K562 (cell line): Measurements from ENCODE around the gene PDE4D. TPM values are rescaled to one million over a fixed set of nuclear protein-coding genes. Genes with fewer than 3 reads are reported as not detected.

Experiments used
- ATAC-seq: fragments of 200-7000 bp; cut with Tn5 transposase; 3 replicates; pipeline ENCODE4 v1.9.1; 2020; ENCODE audit warnings: moderate library complexity
- BruUV-seq: library from RNA; stranded (reverse); fragments of 400-500 nt; replicated peaks from 2 replicates; lab custom pipeline; 2021; lab: Mats Ljungman, UMichigan
- CTCF ChIA-PET: fragments of 300-600 bp; formaldehyde crosslinking; extraction: SDS; loops from one replicate; lab custom pipeline; 2021; ENCODE audit warnings: low intra/inter-chr PET ratio; lab: Yijun Ruan, JAX
- POLR2A ChIA-PET: fragments of 300-600, 350-650 bp; sonication (Branson Sonifier 250); formaldehyde crosslinking; extraction: SDS; loops from one replicate; lab custom pipeline; 2021; ENCODE audit warnings: antibody characterized with exemption, inconsistent platforms; lab: Yijun Ruan, JAX
- DNase-seq, 4 experiments: peaks; one replicate each; pipeline versions ENCODE4 v3.0.0 to v3.0.0-alpha.2; 2011 to 2018; ENCODE audit warnings: low spot score in 3 of 4, mixed read lengths in 3 of 4; ENCODE audit errors: extremely low read depth in 1 of 4
- FAIRE-seq: peaks from 2 replicates; lab custom pipeline; 2011; peaks lifted over from hg19 to GRCh38; lab: Jason Lieb, UNC
- H2AFZ ChIP-seq: 2 replicates; pipeline ENCODE4 v1.6.0; 2011; ENCODE audit warnings: low read depth, low read length, control low read depth, inconsistent platforms
- H3K27ac ChIP-seq: fragments of 200-600 bp; 3 replicates; pipeline ENCODE4 v1.8.0; 2011; ENCODE audit warnings: low read depth, mild to moderate bottlenecking, control low read depth, inconsistent platforms, low read length, moderate library complexity, mixed read lengths; ENCODE audit errors: extremely low read depth
- H3K27me3 ChIP-seq, 2 experiments: fragments of 300-600 bp in 1 of 2; 2 replicates in 1 of 2; 3 replicates in 1 of 2; pipeline versions ENCODE4 v1.6.0 to v1.8.0; 2011; ENCODE audit warnings: inconsistent platforms in 2 of 2, low read length in 2 of 2, mild to moderate bottlenecking in 1 of 2, mixed read lengths in 1 of 2, moderate library complexity in 1 of 2; ENCODE audit not compliant: control insufficient read depth in 2 of 2, insufficient read depth in 2 of 2
- H3K36me3 ChIP-seq: fragments of 300-600 bp; 3 replicates; pipeline ENCODE4 v1.8.0; 2011; ENCODE audit warnings: mild to moderate bottlenecking, low read length, inconsistent platforms; ENCODE audit not compliant: control insufficient read depth, insufficient read depth
- H3K4me1 ChIP-seq, 2 experiments: fragments of 200-600 bp in 1 of 2; replicated peaks in 1 of 2; 2 replicates in 1 of 2; 3 replicates in 1 of 2; pipeline versions ENCODE4 v1.5.1 to v1.8.0; 2011; ENCODE audit warnings: inconsistent platforms in 2 of 2, low read length in 2 of 2, mild to moderate bottlenecking in 1 of 2, mixed read lengths in 1 of 2, moderate library complexity in 1 of 2; ENCODE audit not compliant: control insufficient read depth in 2 of 2, insufficient read depth in 2 of 2
- H3K4me2 ChIP-seq: 2 replicates; pipeline ENCODE4 v1.6.1; 2011; ENCODE audit warnings: low read length, control low read depth, inconsistent platforms, mixed read lengths; ENCODE audit not compliant: insufficient read depth
- H3K4me3 ChIP-seq: fragments of 200-600 bp; sonication (generic), shearing (Covaris generic); 2 replicates; pipeline ENCODE4 v1.5.1; 2016; ENCODE audit warnings: control low read depth, inconsistent platforms
- H3K79me2 ChIP-seq: fragments of 200-600 bp; 3 replicates; pipeline ENCODE4 v1.8.0; 2011; ENCODE audit warnings: low read length, inconsistent platforms; ENCODE audit not compliant: control insufficient read depth, insufficient read depth
- H3K9ac ChIP-seq, 2 experiments: 2 replicates each; pipeline versions ENCODE4 v1.6.0 to v1.6.1; 2011; ENCODE audit warnings: low read depth in 2 of 2, low read length in 2 of 2, control low read depth in 1 of 2, inconsistent platforms in 1 of 2, mild to moderate bottlenecking in 1 of 2, mixed read lengths in 1 of 2; ENCODE audit not compliant: insufficient read depth in 1 of 2
- H3K9me1 ChIP-seq: one replicate; pipeline ENCODE4 v1.6.0; 2011; ENCODE audit warnings: inconsistent platforms, mild to moderate bottlenecking, low read length, moderate library complexity; ENCODE audit not compliant: control insufficient read depth, insufficient read depth
- H3K9me3 ChIP-seq: replicated peaks from 2 replicates; pipeline ENCODE4 v1.5.1; 2011; ENCODE audit warnings: low read depth, low read length, inconsistent platforms; ENCODE audit not compliant: control insufficient read depth, insufficient read depth
- H4K20me1 ChIP-seq: replicated peaks from 2 replicates; pipeline ENCODE4 v1.6.1; 2011; ENCODE audit warnings: low read length, inconsistent platforms, mixed read lengths; ENCODE audit not compliant: control insufficient read depth, insufficient read depth
- CBX1 ChIP-seq: sonication (generic); IDR thresholded peaks from 2 replicates; pipeline ENCODE4 v1.6.1; 2016; ENCODE audit warnings: antibody characterized with exemption, low read depth, mild to moderate bottlenecking
- DMBX1 ChIP-seq: fragments of 250-450 bp; sonication (Bioruptor Pico); IDR thresholded peaks from 2 replicates; pipeline ENCODE4 v1.8.0; 2022; ENCODE audit warnings: inconsistent platforms, mild to moderate bottlenecking, moderate library complexity, borderline replicate concordance
- DNMT1 ChIP-seq: fragments of 450-650 bp; IDR thresholded peaks from 2 replicates; pipeline ENCODE4 v1.6.1; 2016; ENCODE audit warnings: antibody characterized with exemption, mild to moderate bottlenecking
- E2F3 ChIP-seq: fragments of 250-450 bp; sonication (Bioruptor Pico); IDR thresholded peaks from 2 replicates; pipeline ENCODE4 v1.4.0; 2020; ENCODE audit warnings: mild to moderate bottlenecking
- E2F6 ChIP-seq, 2 experiments: IDR thresholded peaks; 2 replicates each; pipeline ENCODE4 v1.6.1; 2011; ENCODE audit warnings: borderline replicate concordance in 1 of 2, control low read depth in 1 of 2, low read depth in 1 of 2, low read length in 1 of 2, mild to moderate bottlenecking in 1 of 2, mixed read lengths in 1 of 2, moderate library complexity in 1 of 2; ENCODE audit not compliant: insufficient read depth in 1 of 2, insufficient read length in 1 of 2, poor library complexity in 1 of 2, severe bottlenecking in 1 of 2; ENCODE audit errors: extremely low read depth in 1 of 2
- NEUROD1 ChIP-seq: fragments of 150-350 bp; IDR thresholded peaks from 2 replicates; pipeline ENCODE4 v1.6.1; 2014; ENCODE audit warnings: borderline replicate concordance, low read length, low read depth; ENCODE audit not compliant: partially characterized antibody
- RAD21 ChIP-seq, 2 experiments: fragments of 250-450 bp in 1 of 2; fragments of 450-650 bp in 1 of 2; sonication (Bioruptor Pico) in 1 of 2; formaldehyde crosslinking in 1 of 2; IDR thresholded peaks in 1 of 2; conservative IDR thresholded peaks in 1 of 2; 2 replicates each; pipeline versions ENCODE4 v1.4.0 to v1.8.0; 2020 to 2022; ENCODE audit warnings: mild to moderate bottlenecking in 2 of 2, moderate library complexity in 1 of 2
- RFX1 ChIP-seq: fragments of 450-650 bp; IDR thresholded peaks from 2 replicates; pipeline ENCODE4 v1.6.1; 2016; ENCODE audit warnings: mild to moderate bottlenecking, moderate library complexity
- TBL1XR1 ChIP-seq, 2 experiments: IDR thresholded peaks; 2 replicates each; pipeline ENCODE4 v1.6.1; 2012; ENCODE audit warnings: improper control_type of control experiment in 2 of 2, low read length in 2 of 2, mild to moderate bottlenecking in 1 of 2
- ZNF76 ChIP-seq: fragments of 250-450 bp; sonication (Bioruptor Pico); IDR thresholded peaks from 2 replicates; pipeline ENCODE4 v1.4.0; 2020; ENCODE audit warnings: mild to moderate bottlenecking, moderate library complexity, borderline replicate concordance
- WGBS: fragments of 100-300 bp; shearing (Covaris generic); methylation state at CpG from one replicate; pipeline ENCODE4 v1.1.6; 2016; ENCODE audit warnings: low coverage, mixed read lengths; ENCODE audit not compliant: insufficient coverage; ENCODE audit errors: missing lambda C conversion rate; 5-methylcytosine and 5-hydroxymethylcytosine counted together
- in situ Hi-C: fragments of 300-500 bp; cut with MboI; formaldehyde crosslinking; loops from 4 replicates; pipeline ENCODE4 v1.15.0; 2018; ENCODE audit warnings: inconsistent platforms, mixed read lengths
- intact Hi-C: fragments of 100-400 bp; cut with micrococcal nuclease; formaldehyde crosslinking; loops from 2 replicates; pipeline ENCODE4 v1.14.2; 2022
- polyA plus RNA-seq, 8 experiments: library from polyadenylated mRNA; depleted of rRNA in 4 of 8; stranded (reverse) in 5 of 8; unstranded in 3 of 8; fragments of >200 nt; fragmentation: Nextera tagmentation in 2 of 8; fragmentation: Illumina TruSeq in 1 of 8; extraction: Ambion mirVana in 2 of 8; extraction: Trizol in 1 of 8; gene quantifications; 2 replicates each; pipeline versions ENCODE4 v1.2.1 to v1.2.3, GENCODE V29; 2011 to 2014; ENCODE audit warnings: inconsistent platforms in 1 of 8, missing spikeins in 1 of 8
- total RNA-seq, 7 experiments: library from RNA; depleted of rRNA in 6 of 7; stranded (reverse); fragments of >200 nt in 6 of 7; fragmentation: Illumina TruSeq in 2 of 7; extraction: Trizol in 2 of 7; gene quantifications; 2 replicates each; pipeline versions ENCODE4 v1.2.1 to v1.2.3, GENCODE V29; 2011 to 2021; ENCODE audit warnings: low replicate concordance in 1 of 7

PDE4D gene
- total and polyA plus RNA-seq, 9 of the 15 experiments (the other 6 are each of a cell fraction or from before 2014, with no cell fraction given) = 0.04 to 0.46 (median 0.13) TPM

GRCh38 chr5:59393585-59394420 lies 499.7 kb downstream of the PDE4D start:
- no peak overlapping the region for H3K4me3 ChIP-seq
- no peaks in the 10 kb centered on the region for H3K9me1 ChIP-seq
- no peak overlapping the region for H2AFZ ChIP-seq
- no peak overlapping the region for H3K4me2 ChIP-seq
- DNase-seq (no peak), ATAC-seq (no peak), FAIRE-seq (no peak)
- no peaks in the 10 kb centered on the region for H3K4me1 ChIP-seq
- no peaks in the 10 kb centered on the region for H3K79me2 ChIP-seq
- H3K9ac ChIP-seq = no peak overlapping the region
- H3K9me3 ChIP-seq = no peaks in the 10 kb centered on the region
- CTCF ChIA-PET = no interaction called here
- no TSS peak for BruUV-seq
- no peaks in the 10 kb centered on the region for H3K27me3 ChIP-seq
- no peaks in the 10 kb centered on the region for H3K36me3 ChIP-seq
- no peak for TF ChIP-seq RAD21 (CRISPR knock-in tag; conservative IDR thresholded peaks at IDR 0.05 in 1 of 2, IDR thresholded peaks at IDR 0.05 in 1 of 2)
- TF ChIP-seq CBX1 = no peak
- no peak for TF ChIP-seq TBL1XR1 (IDR thresholded peaks at IDR 0.05; ENCODE audit: low read length in 2 of 2)
- TF ChIP-seq ZNF76 (CRISPR knock-in tag) = no peak
- TF ChIP-seq DNMT1 = no peak
- no peak for TF ChIP-seq DMBX1 (CRISPR knock-in tag)
- no peak for TF ChIP-seq E2F3 (CRISPR knock-in tag)
- no peak for TF ChIP-seq NEUROD1
- no peak for TF ChIP-seq E2F6 (IDR thresholded peaks at IDR 0.05; ENCODE audit: borderline replicate concordance in 1 of 2, extremely low read depth in 1 of 2, insufficient read depth in 1 of 2, insufficient read length in 1 of 2, low read depth in 1 of 2, low read length in 1 of 2, poor library complexity in 1 of 2, severe bottlenecking in 1 of 2)
- no peak for TF ChIP-seq RFX1
- intact Hi-C loops = no loop called here
- POLR2A ChIA-PET = no interaction called here
- no peaks in the 10 kb centered on the region for H4K20me1 ChIP-seq
- H3K27ac ChIP-seq = no peak overlapping the region
- WGBS = 0% methylated on average over 4 of the region's 4 CpGs
- in situ Hi-C loops = no loop called here
